Kidney (tissue), 14 donors: ENCODE measurements around the gene NTSR1. TPM values are rescaled to one million over a fixed set of nuclear protein-coding genes. Genes with fewer than 3 reads are reported as not detected.

Source experiments
- DNase-seq, 5 donors: peaks; one replicate each; pipeline ENCODE4 v3.0.0-alpha.2; 2013 to 2020
- FAIRE-seq: peaks from 2 replicates; lab custom pipeline; 2012; peaks lifted over from hg19 to GRCh38; lab: Jason Lieb, UNC
- H3K27ac ChIP-seq, 2 donors: one replicate each; pipeline ENCODE4 v1.7.0; 2013; ENCODE audit warnings: low read depth in 2 of 2, low read length in 2 of 2, inconsistent platforms in 1 of 2
- H3K27me3 ChIP-seq: one replicate; pipeline ENCODE4 v1.7.1; 2013; ENCODE audit warnings: low read length, inconsistent platforms; ENCODE audit not compliant: control insufficient read depth, insufficient read depth
- H3K36me3 ChIP-seq, 3 donors: one replicate each; pipeline versions ENCODE4 v1.7.0 to v1.7.1; 2013; ENCODE audit warnings: low read length in 3 of 3, control low read depth in 1 of 3, inconsistent platforms in 1 of 3; ENCODE audit not compliant: insufficient read depth in 3 of 3, control insufficient read depth in 2 of 3
- H3K4me1 ChIP-seq, 3 donors: one replicate each; pipeline versions ENCODE4 v1.7.0 to v1.7.1; 2013; ENCODE audit warnings: low read length in 3 of 3, inconsistent platforms in 1 of 3, low read depth in 1 of 3; ENCODE audit not compliant: control insufficient read depth in 2 of 3, insufficient read depth in 2 of 3
- H3K4me3 ChIP-seq, 3 donors: one replicate each; pipeline versions ENCODE4 v1.7.0 to v1.8.1; 2013; ENCODE audit warnings: low read length in 3 of 3, control low read depth in 1 of 3, inconsistent platforms in 1 of 3
- H3K9ac ChIP-seq, 3 donors: one replicate each; pipeline versions ENCODE4 v1.7.0 to v1.7.1; 2013; ENCODE audit warnings: low read length in 3 of 3, control low read depth in 1 of 3, inconsistent platforms in 1 of 3
- H3K9me3 ChIP-seq, 3 donors: one replicate each; pipeline versions ENCODE4 v1.7.0 to v1.7.1; 2013; ENCODE audit warnings: low read length in 3 of 3, control low read depth in 1 of 3, inconsistent platforms in 1 of 3; ENCODE audit not compliant: control insufficient read depth in 2 of 3, insufficient read depth in 1 of 3
- intact Hi-C: fragments of 100-400 bp; cut with DNase I; formaldehyde crosslinking; loops from one replicate; pipeline ENCODE4 v1.11.1; 2022
- polyA plus RNA-seq: library from polyadenylated mRNA; stranded (reverse); fragments of 350-450 nt; fragmentation: Illumina TruSeq; extraction: RNeasy Lipid Tissue Mini Kit (QIAGEN cat#74804); gene quantifications from one replicate; pipeline ENCODE4 v1.2.3, GENCODE V29; 2014; ENCODE audit warnings: low read depth, low replicate concordance; ENCODE audit not compliant: insufficient read depth
- total RNA-seq: library from RNA; stranded (reverse); fragmentation: NEBNext Ultra II Directional; extraction: Animal tissue kit (Norgen Biotek cat#: 25700); gene quantifications from one replicate; pipeline ENCODE4 v1.2.1, GENCODE V29; 2021
- TF ChIP-seq, protein P1 (sequence below): IDR thresholded peaks from 3 replicates; pipeline ENCODE4 v1.5.1; 2012; ENCODE audit warnings: mild to moderate bottlenecking, moderate library complexity, borderline replicate concordance; ENCODE audit not compliant: insufficient read depth; ENCODE audit errors: extremely low read depth
- donor health status: control.
- donor health status: control.
- donor health status: control.
- donor health status: control.
- donor health status: control.
- donor health status: DM: yes; HTN: yes; CAD: no.
- donor health status: Normal renal cell carcinoma (clear cell type).

The NTSR1 gene
- total and polyA plus RNA-seq, 2 donors from 2014 or later, result 0.09 TPM; not detected in 1

DNA sequence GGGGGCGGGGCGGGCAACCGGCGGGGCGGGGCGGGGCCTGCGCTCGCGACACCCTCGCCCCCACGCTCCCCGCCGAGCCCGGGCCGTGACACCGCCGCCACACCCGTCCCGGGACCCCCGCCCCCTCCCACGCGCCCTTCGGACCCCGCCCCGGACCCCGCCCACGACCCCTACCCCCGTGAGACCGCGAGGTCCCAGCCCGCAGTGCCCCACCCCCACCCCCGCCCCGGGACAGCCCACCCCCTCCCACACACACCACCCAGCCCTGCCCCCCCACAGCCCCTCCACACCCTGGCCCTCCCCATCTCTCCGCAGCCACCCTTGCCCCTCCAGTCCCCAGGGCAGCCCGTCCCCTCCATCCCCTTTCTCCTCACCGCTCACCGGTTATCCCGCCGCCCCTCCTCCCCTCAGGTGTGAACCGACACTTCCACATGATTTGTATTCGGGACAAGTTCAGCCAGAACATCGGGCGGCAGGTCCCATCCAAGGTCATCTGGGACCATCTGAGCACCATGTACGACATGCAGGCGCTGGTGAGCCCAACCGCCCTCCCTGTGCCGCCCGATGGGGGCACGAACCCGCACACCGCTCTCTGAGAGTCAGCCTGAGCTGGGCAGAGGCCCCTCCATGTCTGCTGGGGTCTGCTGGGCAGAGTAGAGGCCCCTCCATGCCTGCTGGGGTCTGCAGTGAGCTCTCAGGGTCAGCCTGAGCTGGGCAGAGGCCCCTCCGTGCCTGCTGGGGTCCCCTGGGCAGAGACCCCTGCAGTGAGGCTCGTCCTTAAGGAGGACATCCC lies 88.3 kb downstream of the NTSR1 start:
- H3K36me3 ChIP-seq, result peaks cover 0 to 8% (median 5%) of the 10 kb centered on the region in 3 donors
- DNase-seq, result peak in 2 of 5 donors; percentile 40 to 82
- TF ChIP-seq, protein P1, sequence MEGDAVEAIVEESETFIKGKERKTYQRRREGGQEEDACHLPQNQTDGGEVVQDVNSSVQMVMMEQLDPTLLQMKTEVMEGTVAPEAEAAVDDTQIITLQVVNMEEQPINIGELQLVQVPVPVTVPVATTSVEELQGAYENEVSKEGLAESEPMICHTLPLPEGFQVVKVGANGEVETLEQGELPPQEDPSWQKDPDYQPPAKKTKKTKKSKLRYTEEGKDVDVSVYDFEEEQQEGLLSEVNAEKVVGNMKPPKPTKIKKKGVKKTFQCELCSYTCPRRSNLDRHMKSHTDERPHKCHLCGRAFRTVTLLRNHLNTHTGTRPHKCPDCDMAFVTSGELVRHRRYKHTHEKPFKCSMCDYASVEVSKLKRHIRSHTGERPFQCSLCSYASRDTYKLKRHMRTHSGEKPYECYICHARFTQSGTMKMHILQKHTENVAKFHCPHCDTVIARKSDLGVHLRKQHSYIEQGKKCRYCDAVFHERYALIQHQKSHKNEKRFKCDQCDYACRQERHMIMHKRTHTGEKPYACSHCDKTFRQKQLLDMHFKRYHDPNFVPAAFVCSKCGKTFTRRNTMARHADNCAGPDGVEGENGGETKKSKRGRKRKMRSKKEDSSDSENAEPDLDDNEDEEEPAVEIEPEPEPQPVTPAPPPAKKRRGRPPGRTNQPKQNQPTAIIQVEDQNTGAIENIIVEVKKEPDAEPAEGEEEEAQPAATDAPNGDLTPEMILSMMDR, result no peak
- peak overlapping the region in 1 of 3 donors; percentile 58 for H3K9ac ChIP-seq
- peak overlapping the region in 2 of 3 donors; percentile 37 to 44 for H3K4me3 ChIP-seq
- no peaks in the 10 kb centered on the region for H3K9me3 ChIP-seq
- FAIRE-seq, result no peak
- H3K27me3 ChIP-seq, result no peaks in the 10 kb centered on the region
- intact Hi-C loops, result no loop called here
- peak overlapping the region in 1 of 2 donors; percentile 51 for H3K27ac ChIP-seq
- H3K4me1 ChIP-seq, result peaks cover 0 to 16% (median 8%) of the 10 kb centered on the region in 3 donors

DNA sequence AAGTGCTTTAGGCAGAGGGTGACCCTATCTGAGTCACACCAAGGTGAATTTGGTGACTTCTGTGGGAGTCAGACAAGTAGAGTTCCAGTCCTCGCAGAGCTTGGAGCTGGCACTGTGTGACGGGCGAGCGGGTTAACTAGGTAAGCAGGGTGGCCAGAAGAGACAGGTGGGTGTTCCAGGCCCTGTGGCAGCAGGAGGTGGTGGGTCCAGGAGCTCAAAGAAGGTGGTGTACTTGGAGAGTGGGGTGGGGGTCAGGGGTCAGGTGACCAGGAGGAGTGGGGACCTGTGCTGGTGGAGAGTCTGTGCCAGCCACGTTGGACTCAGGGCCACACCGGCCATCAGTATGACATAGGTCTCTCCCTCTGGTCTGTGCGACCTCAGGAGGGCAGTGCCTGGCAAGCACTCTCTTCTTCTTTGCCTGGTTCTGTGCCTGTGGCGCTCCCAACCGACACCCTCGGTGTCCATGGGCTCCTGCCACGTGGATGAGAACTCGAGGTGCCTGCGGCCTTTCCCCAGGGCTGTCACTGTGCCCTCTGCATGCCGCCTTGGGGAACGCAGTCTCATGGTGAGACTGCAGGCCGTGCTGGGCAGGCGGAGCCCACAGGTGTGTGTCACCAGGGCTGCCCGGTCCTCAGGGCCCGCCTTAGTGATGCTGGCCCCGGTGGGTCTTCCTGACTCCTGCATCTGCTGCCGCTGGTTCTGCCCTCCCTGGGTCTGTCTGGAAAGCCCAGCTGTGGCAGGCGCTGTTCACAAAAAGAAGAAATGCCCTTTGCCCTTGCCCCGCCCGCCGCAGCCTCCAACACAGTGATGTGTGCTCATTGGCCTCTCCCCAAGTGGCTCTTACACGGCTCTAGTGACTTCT lies 89.3 kb downstream of the NTSR1 start:
- H3K9ac ChIP-seq, result no peak overlapping the region
- peaks cover 0 to 16% (median 8%) of the 10 kb centered on the region in 3 donors for H3K4me1 ChIP-seq
- H3K27ac ChIP-seq, result no peak overlapping the region
- peak overlapping the region in 1 of 3 donors; percentile 32 for H3K4me3 ChIP-seq
- no peaks in the 10 kb centered on the region for H3K27me3 ChIP-seq
- intact Hi-C loops, result no loop called here
- TF ChIP-seq, protein P1, result no peak
- FAIRE-seq (no peak), DNase-seq (no peak)
- no peaks in the 10 kb centered on the region for H3K9me3 ChIP-seq
- H3K36me3 ChIP-seq, result peaks cover 0 to 8% (median 5%) of the 10 kb centered on the region in 3 donors

DNA sequence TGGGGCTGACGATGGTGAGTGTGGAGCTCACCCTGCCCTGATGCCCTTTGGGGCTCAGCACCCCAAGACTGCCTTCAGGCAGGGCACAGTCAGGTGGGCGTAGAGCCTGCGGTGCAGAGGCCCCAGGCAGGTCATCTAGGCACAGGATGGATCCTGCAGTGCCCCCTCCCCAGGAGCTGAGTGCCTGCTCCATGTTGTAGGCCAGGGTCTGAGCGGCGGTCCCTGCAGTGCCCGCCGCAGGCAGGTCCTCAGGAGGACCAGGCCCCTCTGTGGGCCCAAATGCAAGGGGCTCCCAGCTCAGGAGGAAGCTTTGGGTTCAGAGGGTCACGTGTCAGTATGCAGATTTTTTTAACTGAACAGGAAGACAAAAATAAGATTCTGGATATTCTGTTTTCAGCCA lies 90.4 kb downstream of the NTSR1 start:
- DNase-seq (no peak), FAIRE-seq (no peak)
- Histone ChIP-seq H3K27ac (no peak overlapping the region), H3K4me1 (peaks cover 0 to 11% (median under 1%) of the 10 kb centered on the region in 3 donors), H3K9me3 (no peaks in the 10 kb centered on the region), H3K4me3 (no peak overlapping the region), H3K36me3 (peaks cover 0 to 8% (median 5%) of the 10 kb centered on the region in 3 donors), H3K9ac (no peak overlapping the region), H3K27me3 (no peaks in the 10 kb centered on the region)
- intact Hi-C loops, result no loop called here
- TF ChIP-seq, protein P1, result no peak
